ENCODE data around the gene PDE4D.
"Not testable (repeated sequence)": the region's sequence is repeated elsewhere in the genome, so short reads cannot be mapped to it uniquely, and the experiment has no call there.

DNA sequence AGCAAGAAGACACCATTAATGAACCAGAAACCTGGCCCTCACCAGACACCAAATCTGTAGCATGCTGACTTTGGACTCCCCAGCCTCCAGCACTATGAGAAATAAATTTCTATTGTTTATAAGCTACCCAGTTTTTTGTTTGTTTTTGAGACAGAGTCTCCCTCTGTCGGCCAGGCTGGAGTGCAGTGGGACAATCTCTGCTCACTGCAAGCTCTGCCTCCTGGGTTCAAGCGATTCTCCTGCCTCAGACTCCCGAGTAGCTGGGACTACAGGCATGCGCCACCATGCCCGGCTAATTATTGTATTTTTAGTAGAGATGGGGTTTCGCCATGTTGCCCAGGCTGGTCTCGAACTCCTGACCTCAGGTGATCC lies 227.7 kb downstream of the PDE4D start:
- not testable (repeated sequence) for TF ChIP-seq CTCF, POLR2A (IDR thresholded peaks at IDR 0.05)

All from heart left ventricle (tissue), 13 donors.